Stomach smooth muscle (tissue), 2 donors: Measurements from ENCODE around the gene FGF1.

Source experiments
- H3K27ac ChIP-seq: one replicate; pipeline ENCODE4 v1.7.0; 2013; ENCODE audit warnings: mild to moderate bottlenecking, low read length, inconsistent platforms
- H3K27me3 ChIP-seq, 2 donors: one replicate each; pipeline ENCODE4 v1.7.0; 2013; ENCODE audit warnings: low read length in 2 of 2; ENCODE audit not compliant: insufficient read depth in 2 of 2, control insufficient read depth in 1 of 2
- H3K36me3 ChIP-seq, 2 donors: one replicate each; pipeline ENCODE4 v1.7.0; 2013; ENCODE audit warnings: low read length in 2 of 2; ENCODE audit not compliant: control insufficient read depth in 2 of 2, insufficient read depth in 2 of 2
- H3K4me1 ChIP-seq: one replicate; pipeline ENCODE4 v1.7.0; 2013; ENCODE audit warnings: low read length; ENCODE audit not compliant: control insufficient read depth, insufficient read depth
- H3K4me3 ChIP-seq, 2 donors: one replicate each; pipeline ENCODE4 v1.7.0; 2013; ENCODE audit warnings: low read length in 2 of 2
- H3K9ac ChIP-seq, 2 donors: one replicate each; pipeline ENCODE4 v1.7.0; 2013; ENCODE audit warnings: low read length in 2 of 2, mild to moderate bottlenecking in 1 of 2
- H3K9me3 ChIP-seq, 2 donors: one replicate each; pipeline ENCODE4 v1.7.0; 2013; ENCODE audit warnings: low read length in 2 of 2; ENCODE audit not compliant: control insufficient read depth in 2 of 2
- donor health status: healthy.
- donor health status: Pancreatic carcinoma.

The FGF1 gene

GRCh38 chr5:142680605-142681259 is 5.2 kb downstream of the FGF1 start:
- no peaks in the 10 kb centered on the region for H3K36me3 ChIP-seq
- no peak overlapping the region for H3K27ac ChIP-seq
- no peaks in the 10 kb centered on the region for H3K9me3 ChIP-seq
- peaks cover 20% of the 10 kb centered on the region for H3K4me1 ChIP-seq
- no peak overlapping the region for H3K9ac ChIP-seq
- H3K27me3 ChIP-seq = no peaks in the 10 kb centered on the region
- H3K4me3 ChIP-seq = no peak overlapping the region

GRCh38 chr5:142679744-142680143 is 6.1 kb downstream of the FGF1 start:
- H3K27ac ChIP-seq = no peak overlapping the region
- no peak overlapping the region for H3K9ac ChIP-seq
- H3K27me3 ChIP-seq = no peaks in the 10 kb centered on the region
- H3K4me1 ChIP-seq = peaks cover 12% of the 10 kb centered on the region
- H3K36me3 ChIP-seq = no peaks in the 10 kb centered on the region
- H3K9me3 ChIP-seq = no peaks in the 10 kb centered on the region
- H3K4me3 ChIP-seq = no peak overlapping the region

GRCh38 chr5:142678529-142678928 is 7.4 kb downstream of the FGF1 start:
- Histone ChIP-seq H3K4me1 (peaks cover 11% of the 10 kb centered on the region), H3K36me3 (no peaks in the 10 kb centered on the region), H3K4me3 (no peak overlapping the region), H3K27ac (no peak overlapping the region), H3K9me3 (no peaks in the 10 kb centered on the region), H3K27me3 (no peaks in the 10 kb centered on the region), H3K9ac (no peak overlapping the region)

GRCh38 chr5:142677198-142677597 is 8.7 kb downstream of the FGF1 start:
- Histone ChIP-seq H3K9ac (no peak overlapping the region), H3K27ac (no peak overlapping the region), H3K4me1 (peaks cover 11% of the 10 kb centered on the region)

GRCh38 chr5:142676318-142676717 is 9.6 kb downstream of the FGF1 start:
- Histone ChIP-seq H3K4me1 (peaks cover 8% of the 10 kb centered on the region), H3K27ac (no peak overlapping the region), H3K9me3 (no peaks in the 10 kb centered on the region), H3K27me3 (no peaks in the 10 kb centered on the region), H3K4me3 (no peak overlapping the region), H3K36me3 (no peaks in the 10 kb centered on the region), H3K9ac (no peak overlapping the region)

More at GRCh38 chr5:142677198-142677597, 8.7 kb downstream of the FGF1 start:
- H3K9me3 ChIP-seq = no peaks in the 10 kb centered on the region
- H3K27me3 ChIP-seq = no peaks in the 10 kb centered on the region
- no peak overlapping the region for H3K4me3 ChIP-seq
- no peaks in the 10 kb centered on the region for H3K36me3 ChIP-seq

- peaks cover 6% of the 10 kb centered on the region for H3K4me1 ChIP-seq
- no peak overlapping the region for H3K4me3 ChIP-seq
- H3K27me3 ChIP-seq = no peaks in the 10 kb centered on the region
- H3K27ac ChIP-seq = peak overlapping the region; percentile 37
- no peaks in the 10 kb centered on the region for H3K36me3 ChIP-seq
- H3K9ac ChIP-seq = no peak overlapping the region
- H3K9me3 ChIP-seq = no peaks in the 10 kb centered on the region
These were observed 11.1 kb downstream of the FGF1 start for GRCh38 chr5:142674531-142675469.

- H3K36me3 ChIP-seq = no peaks in the 10 kb centered on the region
- H3K27me3 ChIP-seq = no peaks in the 10 kb centered on the region
- H3K27ac ChIP-seq = no peak overlapping the region
These were observed 14.1 kb downstream of the FGF1 start for GRCh38 chr5:142671801-142672200.

GRCh38 chr5:142671266-142671665 is 14.6 kb downstream of the FGF1 start:
- Histone ChIP-seq H3K4me1 (peaks cover 6% of the 10 kb centered on the region), H3K4me3 (no peak overlapping the region), H3K9me3 (no peaks in the 10 kb centered on the region), H3K27me3 (no peaks in the 10 kb centered on the region), H3K9ac (no peak overlapping the region), H3K27ac (no peak overlapping the region), H3K36me3 (no peaks in the 10 kb centered on the region)

More at GRCh38 chr5:142671801-142672200, 14.1 kb downstream of the FGF1 start:
- no peak overlapping the region for H3K9ac ChIP-seq
- no peaks in the 10 kb centered on the region for H3K9me3 ChIP-seq
- H3K4me1 ChIP-seq = peaks cover 6% of the 10 kb centered on the region
- no peak overlapping the region for H3K4me3 ChIP-seq

GRCh38 chr5:142670804-142671203 is 15.1 kb downstream of the FGF1 start:
- H3K27ac ChIP-seq = no peak overlapping the region
- no peaks in the 10 kb centered on the region for H3K36me3 ChIP-seq
- no peak overlapping the region for H3K4me3 ChIP-seq
- no peak overlapping the region for H3K9ac ChIP-seq
- H3K4me1 ChIP-seq = peaks cover 6% of the 10 kb centered on the region
- no peaks in the 10 kb centered on the region for H3K27me3 ChIP-seq
- no peaks in the 10 kb centered on the region for H3K9me3 ChIP-seq

GRCh38 chr5:142669477-142669876 is 16.4 kb downstream of the FGF1 start:
- H3K4me3 ChIP-seq = no peak overlapping the region
- H3K9ac ChIP-seq = no peak overlapping the region
- no peaks in the 10 kb centered on the region for H3K9me3 ChIP-seq
- H3K27ac ChIP-seq = no peak overlapping the region
- H3K36me3 ChIP-seq = no peaks in the 10 kb centered on the region
- H3K27me3 ChIP-seq = no peaks in the 10 kb centered on the region
- H3K4me1 ChIP-seq = peaks cover 3% of the 10 kb centered on the region

- H3K27ac ChIP-seq = no peak overlapping the region
- no peaks in the 10 kb centered on the region for H3K9me3 ChIP-seq
- no peaks in the 10 kb centered on the region for H3K4me1 ChIP-seq
- H3K4me3 ChIP-seq = no peak overlapping the region
- no peaks in the 10 kb centered on the region for H3K36me3 ChIP-seq
- no peak overlapping the region for H3K9ac ChIP-seq
- no peaks in the 10 kb centered on the region for H3K27me3 ChIP-seq
These were observed 17.6 kb downstream of the FGF1 start for GRCh38 chr5:142668336-142668735.
